MCF 10A (cell line): ENCODE measurements around the gene PLCG2. TPM values are rescaled to one million over a fixed set of nuclear protein-coding genes. Genes with fewer than 3 reads are reported as not detected.

Experiments used
- BruUV-seq: library from RNA; stranded (reverse); fragments of 400-500 nt; replicated peaks from 2 replicates; lab custom pipeline; 2021; lab: Mats Ljungman, UMichigan
- CTCF ChIA-PET: fragments of 300-600 bp; sonication (Branson Sonifier 250); formaldehyde crosslinking; extraction: SDS; loops from one replicate; lab custom pipeline; 2021; ENCODE audit warnings: antibody characterized with exemption, inconsistent platforms; lab: Yijun Ruan, JAX
- POLR2A ChIA-PET: fragments of 300-600, 350-650 bp; sonication (Branson Sonifier 250); formaldehyde crosslinking; extraction: SDS; loops from one replicate; lab custom pipeline; 2020; ENCODE audit warnings: antibody characterized with exemption, inconsistent platforms; lab: Yijun Ruan, JAX
- DNase-seq: peaks from one replicate; pipeline ENCODE4 v3.0.0-alpha.2; 2018; ENCODE audit not compliant: unreplicated experiment
- H3K27ac Mint-ChIP-seq: one replicate; pipeline ENCODE4 v1.8.0; 2022; ENCODE audit warnings: mild to moderate bottlenecking, low read depth, mixed read lengths; ENCODE audit not compliant: unreplicated experiment
- H3K27me3 Mint-ChIP-seq: one replicate; pipeline ENCODE4 v1.8.0; 2022; ENCODE audit warnings: mixed read lengths; ENCODE audit not compliant: insufficient read depth, unreplicated experiment
- H3K36me3 Mint-ChIP-seq: one replicate; pipeline ENCODE4 v1.8.0; 2022; ENCODE audit warnings: mild to moderate bottlenecking, moderate library complexity, mixed read lengths; ENCODE audit not compliant: insufficient read depth, unreplicated experiment
- H3K4me1 Mint-ChIP-seq: one replicate; pipeline ENCODE4 v1.8.0; 2022; ENCODE audit warnings: mixed read lengths; ENCODE audit not compliant: insufficient read depth, unreplicated experiment
- H3K4me3 Mint-ChIP-seq: one replicate; pipeline ENCODE4 v1.8.0; 2022; ENCODE audit warnings: mild to moderate bottlenecking, moderate library complexity, mixed read lengths; ENCODE audit not compliant: unreplicated experiment
- H3K9me3 Mint-ChIP-seq: one replicate; pipeline ENCODE4 v1.8.0; 2022; ENCODE audit warnings: mixed read lengths; ENCODE audit not compliant: unreplicated experiment
- CTCF ChIP-seq: fragments of 200-600 bp; IDR thresholded peaks from one replicate; pipeline ENCODE4 v1.8.0; 2022; ENCODE audit warnings: antibody characterized with exemption, mild to moderate bottlenecking; ENCODE audit not compliant: unreplicated experiment
- intact Hi-C: fragments of 100-400 bp; cut with micrococcal nuclease; formaldehyde crosslinking; loops from 2 replicates; pipeline ENCODE4 v1.14.1; 2022
- total RNA-seq: library from RNA; stranded (reverse); gene quantifications from 2 replicates; pipeline ENCODE4 v1.2.3, GENCODE V29; 2022

Gene PLCG2
- total RNA-seq, 1 experiment from 2014 or later = 5.2 TPM

- intact Hi-C loops = no loop called here
- Mint-ChIP-seq H3K36me3 (peaks cover 6% of the 10 kb centered on the region), H3K27me3 (no peaks in the 10 kb centered on the region), H3K9me3 (no peaks in the 10 kb centered on the region), H3K27ac (no peak overlapping the region), H3K4me3 (no peak overlapping the region), H3K4me1 (no peaks in the 10 kb centered on the region)
- DNase-seq = peak; percentile 72
- ChIA-PET POLR2A (no interaction called here), CTCF (interaction anchor here (0.5 to 4.4 kb wide), 2 partner anchors 12 to 527 kb away, joined by 3 to 29 read pairs; no protein-coding TSS in a partner anchor)
- no TSS peak for BruUV-seq
- no peak for TF ChIP-seq CTCF
Measured at GRCh38 chr16:81928975-81929374, 149.9 kb downstream of the PLCG2 start.

- H3K27ac Mint-ChIP-seq = no peak overlapping the region
- H3K4me3 Mint-ChIP-seq = no peak overlapping the region
- H3K9me3 Mint-ChIP-seq = no peaks in the 10 kb centered on the region
- no peaks in the 10 kb centered on the region for H3K4me1 Mint-ChIP-seq
- H3K27me3 Mint-ChIP-seq = no peaks in the 10 kb centered on the region
- no peak for TF ChIP-seq CTCF
- intact Hi-C loops = no loop called here
- CTCF ChIA-PET = interaction anchor here (0.5 to 4.4 kb wide), 7 partner anchors 11 to 1286 kb away, joined by 3 to 29 read pairs (median 3); no protein-coding TSS in a partner anchor
- peaks cover 6% of the 10 kb centered on the region for H3K36me3 Mint-ChIP-seq
- no peak for DNase-seq
- BruUV-seq = no TSS peak
- POLR2A ChIA-PET = interaction anchor here (0.7 kb wide), 1 partner anchor 21 kb away, joined by 3 read pairs; no protein-coding TSS in a partner anchor
Measured at GRCh38 chr16:81929841-81930240, 150.8 kb downstream of the PLCG2 start.

- no peak for DNase-seq
- POLR2A ChIA-PET = no interaction called here
- Mint-ChIP-seq H3K27ac (no peak overlapping the region), H3K27me3 (no peaks in the 10 kb centered on the region), H3K36me3 (peaks cover 6% of the 10 kb centered on the region), H3K4me3 (no peak overlapping the region), H3K9me3 (no peaks in the 10 kb centered on the region), H3K4me1 (no peaks in the 10 kb centered on the region)
- TF ChIP-seq CTCF = no peak
- CTCF ChIA-PET = interaction anchor here (4.4 kb wide), 1 partner anchor 9 kb away, joined by 29 read pairs; no protein-coding TSS in a partner anchor
- intact Hi-C loops = no loop called here
- BruUV-seq = no TSS peak
Measured at GRCh38 chr16:81931927-81932326, 152.8 kb downstream of the PLCG2 start.

GRCh38 chr16:81932668-81933067 is 153.6 kb downstream of the PLCG2 start:
- intact Hi-C loops = no loop called here
- ChIA-PET CTCF (interaction anchor here (0.8 to 4.4 kb wide), 2 partner anchors 8 to 298 kb away, joined by 3 to 29 read pairs; no protein-coding TSS in a partner anchor), POLR2A (interaction anchor here (0.6 kb wide), 1 partner anchor 142 kb away, joined by 4 read pairs; no protein-coding TSS in a partner anchor)
- H3K4me1 Mint-ChIP-seq = no peaks in the 10 kb centered on the region
- H3K27me3 Mint-ChIP-seq = no peaks in the 10 kb centered on the region
- H3K9me3 Mint-ChIP-seq = no peaks in the 10 kb centered on the region
- H3K36me3 Mint-ChIP-seq = peaks cover 6% of the 10 kb centered on the region
- DNase-seq = no peak
- H3K4me3 Mint-ChIP-seq = no peak overlapping the region
- TF ChIP-seq CTCF = no peak
- no peak overlapping the region for H3K27ac Mint-ChIP-seq
- no TSS peak for BruUV-seq
